ENCODE data around the gene STK10. TPM values are rescaled to one million over a fixed set of nuclear protein-coding genes. Genes with fewer than 3 reads are reported as not detected.

Gene STK10
- polyA plus RNA-seq, 1 donor (not counting 4 experiments of a cell fraction or from before 2014, with no cell fraction given), result 19.8 TPM

DNA sequence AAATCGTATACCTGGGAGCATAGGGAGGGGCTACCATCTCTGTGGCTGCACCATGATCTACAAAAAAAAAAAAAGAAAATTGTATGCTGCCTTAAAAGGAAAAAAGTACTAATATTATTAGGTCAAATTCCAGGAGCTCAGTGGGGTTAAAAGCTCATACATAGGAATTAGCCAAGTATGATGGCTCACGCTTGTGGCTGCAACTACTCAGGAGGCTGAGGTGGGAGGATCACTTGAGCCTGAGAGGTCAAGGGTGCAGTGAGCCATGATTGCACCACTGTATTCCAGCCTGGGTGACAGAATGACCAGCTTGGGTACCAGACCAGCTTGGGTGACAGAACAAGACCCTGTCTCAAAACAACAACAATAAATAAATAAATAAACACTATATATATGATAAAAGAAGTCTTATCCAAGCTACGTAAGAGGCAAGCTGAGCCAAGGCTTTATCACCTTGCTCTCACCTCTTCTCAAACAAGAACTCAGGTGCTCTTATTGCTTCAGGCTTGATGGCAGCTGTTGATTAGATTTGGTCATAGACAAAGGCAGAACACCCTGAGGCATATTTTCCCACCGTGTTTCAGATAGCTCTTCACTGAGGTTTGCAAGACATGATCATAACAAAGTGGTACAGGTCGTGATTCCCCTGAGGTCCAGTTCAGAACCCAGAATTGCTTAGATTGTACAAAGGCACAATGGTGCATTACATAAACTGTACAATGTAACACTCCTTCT lies 178.3 kb downstream of the STK10 start:
- TF ChIP-seq EZH2 (IDR thresholded peaks at IDR 0.05; ENCODE audit: low read length), result no peak
- TF ChIP-seq, protein P1, sequence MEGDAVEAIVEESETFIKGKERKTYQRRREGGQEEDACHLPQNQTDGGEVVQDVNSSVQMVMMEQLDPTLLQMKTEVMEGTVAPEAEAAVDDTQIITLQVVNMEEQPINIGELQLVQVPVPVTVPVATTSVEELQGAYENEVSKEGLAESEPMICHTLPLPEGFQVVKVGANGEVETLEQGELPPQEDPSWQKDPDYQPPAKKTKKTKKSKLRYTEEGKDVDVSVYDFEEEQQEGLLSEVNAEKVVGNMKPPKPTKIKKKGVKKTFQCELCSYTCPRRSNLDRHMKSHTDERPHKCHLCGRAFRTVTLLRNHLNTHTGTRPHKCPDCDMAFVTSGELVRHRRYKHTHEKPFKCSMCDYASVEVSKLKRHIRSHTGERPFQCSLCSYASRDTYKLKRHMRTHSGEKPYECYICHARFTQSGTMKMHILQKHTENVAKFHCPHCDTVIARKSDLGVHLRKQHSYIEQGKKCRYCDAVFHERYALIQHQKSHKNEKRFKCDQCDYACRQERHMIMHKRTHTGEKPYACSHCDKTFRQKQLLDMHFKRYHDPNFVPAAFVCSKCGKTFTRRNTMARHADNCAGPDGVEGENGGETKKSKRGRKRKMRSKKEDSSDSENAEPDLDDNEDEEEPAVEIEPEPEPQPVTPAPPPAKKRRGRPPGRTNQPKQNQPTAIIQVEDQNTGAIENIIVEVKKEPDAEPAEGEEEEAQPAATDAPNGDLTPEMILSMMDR (optimal IDR thresholded peaks at IDR 0.05 in 1 of 3, IDR thresholded peaks at IDR 0.05 in 1 of 3, conservative IDR thresholded peaks at IDR 0.05 in 1 of 3; ENCODE audit: extremely low read depth in 1 of 3, insufficient read depth in 2 of 3, low read length in 3 of 3), result no peak
- no peak for FAIRE-seq
- dilution Hi-C loops (cut with MboI; ENCODE audit: extremely low pct_ligation_motif_present, low sequenced_read_pairs), result no loop called here

DNA sequence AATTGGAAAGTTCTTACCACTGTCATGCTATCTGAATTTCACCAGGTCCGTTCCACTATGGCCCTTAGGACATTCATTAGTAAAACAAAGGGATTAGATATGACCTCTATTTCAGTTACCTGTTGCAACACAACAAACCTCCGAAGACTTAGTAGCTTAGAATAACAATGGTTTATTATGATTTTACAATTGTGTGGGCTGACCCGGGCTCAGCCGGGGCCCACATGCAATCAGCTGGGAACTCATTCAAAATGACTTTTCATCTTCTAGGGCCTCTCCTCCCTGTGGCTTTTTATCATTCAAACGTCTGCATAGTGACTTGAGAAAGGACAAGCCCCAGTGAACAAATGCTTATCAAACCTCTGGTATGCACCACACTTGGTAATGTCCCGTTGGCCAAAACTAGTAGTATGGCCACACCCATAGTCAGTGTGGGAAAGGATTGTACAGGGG lies 179.3 kb downstream of the STK10 start:
- Histone ChIP-seq H4K20me1 (ENCODE audit: control insufficient read depth, extremely low read depth, insufficient read depth, low read length) (no peaks in the 10 kb centered on the region), H3K4me2 (ENCODE audit: control insufficient read depth, extremely low read depth, insufficient read depth, low read depth, low read length) (peak overlapping the region; percentile 95), H3K36me3 (ENCODE audit: control insufficient read depth in 2 of 2, extremely low read depth in 1 of 2, insufficient read depth in 2 of 2, low read length in 2 of 2) (no peaks in the 10 kb centered on the region), H3K9me1 (ENCODE audit: control insufficient read depth, extremely low read depth, insufficient read depth, low read length) (no peaks in the 10 kb centered on the region), H3K4me1 (ENCODE audit: control insufficient read depth, extremely low read depth, insufficient read depth, low read length) (peaks cover 46% of the 10 kb centered on the region), H3K9me3 (ENCODE audit: control insufficient read depth, low read depth, low read length) (no peaks in the 10 kb centered on the region), H3K27ac (ENCODE audit: control insufficient read depth, insufficient read depth, low read length) (no peak overlapping the region), H3K9ac (ENCODE audit: control insufficient read depth, extremely low read depth, insufficient read depth, low read length) (no peak overlapping the region), H3K27me3 (ENCODE audit: control insufficient read depth, extremely low read depth, insufficient read depth, low read length) (no peaks in the 10 kb centered on the region), H2AFZ (ENCODE audit: control insufficient read depth, low read length) (no peak overlapping the region), H3K4me3 (ENCODE audit: control insufficient read depth in 2 of 3, extremely low read depth in 1 of 3, insufficient read depth in 2 of 3, low read depth in 1 of 3, low read length in 3 of 3) (no peak overlapping the region), H3K79me2 (ENCODE audit: control insufficient read depth, insufficient read depth, low read length) (peaks cover 29% of the 10 kb centered on the region)
- FAIRE-seq (no peak), DNase-seq (ENCODE audit: low read depth, low spot score) (no peak)
- dilution Hi-C loops (cut with MboI; ENCODE audit: extremely low pct_ligation_motif_present, low sequenced_read_pairs), result no loop called here
- TF ChIP-seq, protein P1 (optimal IDR thresholded peaks at IDR 0.05 in 1 of 3, IDR thresholded peaks at IDR 0.05 in 1 of 3, conservative IDR thresholded peaks at IDR 0.05 in 1 of 3; ENCODE audit: extremely low read depth in 1 of 3, insufficient read depth in 2 of 3, low read length in 3 of 3), result no peak
- TF ChIP-seq EZH2 (IDR thresholded peaks at IDR 0.05; ENCODE audit: low read length), result no peak

More for the DNA sequence above, 178.3 kb downstream of the STK10 start:
- peak overlapping the region; percentile 0 for H3K4me2 ChIP-seq (ENCODE audit: control insufficient read depth, extremely low read depth, insufficient read depth, low read depth, low read length)
- H2AFZ ChIP-seq (ENCODE audit: control insufficient read depth, low read length), result no peak overlapping the region
- no peaks in the 10 kb centered on the region for H3K9me3 ChIP-seq (ENCODE audit: control insufficient read depth, low read depth, low read length)
- H3K9ac ChIP-seq (ENCODE audit: control insufficient read depth, extremely low read depth, insufficient read depth, low read length), result no peak overlapping the region
- H3K27me3 ChIP-seq (ENCODE audit: control insufficient read depth, extremely low read depth, insufficient read depth, low read length), result no peaks in the 10 kb centered on the region
- H3K4me1 ChIP-seq (ENCODE audit: control insufficient read depth, extremely low read depth, insufficient read depth, low read length), result peaks cover 36% of the 10 kb centered on the region
- no peak overlapping the region for H3K27ac ChIP-seq (ENCODE audit: control insufficient read depth, insufficient read depth, low read length)
- H3K79me2 ChIP-seq (ENCODE audit: control insufficient read depth, insufficient read depth, low read length), result peaks cover 19% of the 10 kb centered on the region
- no peaks in the 10 kb centered on the region for H3K9me1 ChIP-seq (ENCODE audit: control insufficient read depth, extremely low read depth, insufficient read depth, low read length)
- H3K4me3 ChIP-seq (ENCODE audit: control insufficient read depth in 2 of 3, extremely low read depth in 1 of 3, insufficient read depth in 2 of 3, low read depth in 1 of 3, low read length in 3 of 3), result no peak overlapping the region
- DNase-seq (ENCODE audit: low read depth, low spot score), result no peak
- H3K36me3 ChIP-seq (ENCODE audit: control insufficient read depth in 2 of 2, extremely low read depth in 1 of 2, insufficient read depth in 2 of 2, low read length in 2 of 2), result no peaks in the 10 kb centered on the region
- H4K20me1 ChIP-seq (ENCODE audit: control insufficient read depth, extremely low read depth, insufficient read depth, low read length), result no peaks in the 10 kb centered on the region
